GM18870 (cell line): Measurements from ENCODE around the gene CCDC107.
"Not testable (repeated sequence)": the region's sequence is repeated elsewhere in the genome, so short reads cannot be mapped to it uniquely, and the experiment has no call there.

Experiments used
- ATAC-seq: cut with Tn5 transposase; IDR thresholded peaks from one replicate; pipeline ENCODE4 v1.9.1; 2021; ENCODE audit warnings: moderate library complexity; ENCODE audit not compliant: unreplicated experiment

The CCDC107 gene

GRCh38 chr9:35637427-35637955 is 20.6 kb upstream of the CCDC107 start:
- not testable (repeated sequence) for ATAC-seq

- ATAC-seq, result not testable (repeated sequence)
Measured at GRCh38 chr9:35638751-35639150, 19.3 kb upstream of the CCDC107 start.

DNA sequence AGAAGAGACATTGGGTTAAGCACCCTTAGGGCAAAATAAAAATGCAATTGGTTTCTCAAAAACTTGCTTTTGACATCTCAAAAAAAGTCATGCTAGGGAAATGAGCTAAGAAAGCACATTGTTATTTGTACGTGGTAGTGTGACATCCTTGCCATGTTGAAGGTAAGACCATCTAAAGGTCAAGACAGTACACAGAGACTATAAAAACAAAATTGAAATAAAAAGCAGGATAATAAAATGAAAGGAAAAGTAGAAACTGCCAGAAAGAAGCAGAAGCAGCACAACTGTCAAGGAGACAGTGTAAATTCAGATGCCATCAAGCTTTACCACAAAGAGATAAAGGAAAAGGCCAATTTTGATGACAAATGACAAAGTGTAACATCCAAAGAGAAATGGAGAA is 18.9 kb upstream of the CCDC107 start:
- ATAC-seq, result not testable (repeated sequence)

- no peak for ATAC-seq
Measured at GRCh38 chr9:35639631-35640030, 18.5 kb upstream of the CCDC107 start.

GRCh38 chr9:35640431-35640830 is 17.7 kb upstream of the CCDC107 start:
- ATAC-seq, result not testable (repeated sequence)

GRCh38 chr9:35641478-35641877 is 16.6 kb upstream of the CCDC107 start:
- not testable (repeated sequence) for ATAC-seq

DNA sequence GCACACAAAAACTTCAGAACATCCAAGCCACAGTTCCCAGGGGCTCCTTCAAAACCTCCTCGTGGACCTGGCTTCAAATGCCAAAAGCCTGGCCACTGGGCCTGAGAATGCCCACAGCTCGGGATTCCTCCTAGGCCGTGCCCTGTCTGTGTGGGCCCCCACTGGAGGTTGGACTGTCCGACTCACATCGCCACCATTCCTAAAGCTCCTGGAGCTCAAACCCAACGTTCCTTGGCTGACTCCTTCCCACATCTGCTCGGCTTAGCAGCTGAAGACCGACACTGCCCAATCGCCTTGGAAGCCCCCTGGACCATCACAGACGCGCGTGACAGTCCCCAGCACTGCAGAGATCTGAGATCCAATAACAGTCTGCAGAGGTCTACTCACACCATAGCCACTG is 15.0 kb upstream of the CCDC107 start:
- ATAC-seq, result no peak

- not testable (repeated sequence) for ATAC-seq
Measured at GRCh38 chr9:35645736-35646135, 12.4 kb upstream of the CCDC107 start.

DNA sequence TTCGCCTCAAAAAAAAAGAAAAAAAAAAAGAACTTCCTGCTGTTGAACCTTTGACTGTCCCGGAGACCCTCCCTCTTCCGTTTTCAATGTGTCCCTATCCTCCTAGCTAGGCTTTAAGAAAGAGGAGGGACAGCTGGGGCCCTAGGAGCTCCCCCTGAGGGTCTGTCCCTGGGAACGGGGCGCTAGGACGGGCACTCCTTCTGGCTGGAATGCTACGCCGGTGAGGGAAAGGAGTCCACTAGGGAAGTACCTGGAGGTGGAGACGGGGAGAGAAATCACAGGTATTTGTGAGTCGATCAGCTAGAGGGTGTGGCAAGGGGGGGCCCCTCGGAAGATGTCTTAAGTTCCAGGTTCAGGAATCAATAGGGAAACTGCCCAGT is 11.9 kb upstream of the CCDC107 start:
- peak; percentile 6 for ATAC-seq

- peak; percentile 72 for ATAC-seq
Measured at GRCh38 chr9:35646533-35647265, 11.4 kb upstream of the CCDC107 start.

- ATAC-seq, result no peak
Measured at GRCh38 chr9:35649431-35650340, 8.4 kb upstream of the CCDC107 start.

DNA sequence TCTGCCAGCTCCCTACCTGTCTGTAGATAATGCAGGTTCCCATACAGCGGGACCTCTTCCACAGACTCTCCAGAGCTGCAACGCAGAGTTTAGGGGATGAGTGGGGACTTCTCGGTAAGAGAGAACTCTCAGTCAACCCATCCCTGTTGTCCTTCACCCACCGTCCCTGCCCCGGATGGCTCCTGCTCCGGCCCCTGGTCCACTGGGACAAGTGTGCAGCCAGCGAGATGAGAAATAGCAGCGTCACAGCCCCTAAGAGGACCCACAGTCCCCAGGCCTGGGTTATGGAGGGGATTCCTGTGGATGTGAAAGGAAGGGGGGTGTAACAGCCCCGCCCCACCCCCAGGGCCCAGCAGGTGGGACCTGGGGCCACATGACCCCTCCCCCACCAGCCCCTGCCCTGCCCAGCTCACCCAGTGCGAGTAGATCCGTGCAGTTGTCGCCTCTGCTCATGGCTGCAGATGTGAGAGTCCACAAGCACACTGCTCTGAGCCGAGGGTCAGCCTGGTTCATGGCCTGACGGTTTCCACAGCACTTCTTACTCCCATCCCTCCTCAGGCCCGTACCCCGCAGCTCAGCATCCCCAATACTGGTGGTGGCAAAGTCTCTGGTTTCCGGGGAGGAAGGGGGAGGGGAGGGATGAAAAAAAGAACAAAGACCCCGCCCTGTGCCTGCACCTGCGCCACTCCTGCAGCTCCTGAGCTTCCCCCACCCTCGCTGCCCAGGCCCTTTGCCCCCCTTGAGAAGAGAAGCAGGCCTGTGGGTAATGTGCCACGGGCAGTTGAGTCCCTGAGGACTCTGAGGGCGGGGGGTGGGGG is 7.5 kb upstream of the CCDC107 start, which contains the start of gene SIT1:
SIT1 (minus strand) TSS at position 591 of the 818 bp plus-strand sequence; CDS start at position 513, 78 bp downstream.
- ATAC-seq, result no peak

DNA sequence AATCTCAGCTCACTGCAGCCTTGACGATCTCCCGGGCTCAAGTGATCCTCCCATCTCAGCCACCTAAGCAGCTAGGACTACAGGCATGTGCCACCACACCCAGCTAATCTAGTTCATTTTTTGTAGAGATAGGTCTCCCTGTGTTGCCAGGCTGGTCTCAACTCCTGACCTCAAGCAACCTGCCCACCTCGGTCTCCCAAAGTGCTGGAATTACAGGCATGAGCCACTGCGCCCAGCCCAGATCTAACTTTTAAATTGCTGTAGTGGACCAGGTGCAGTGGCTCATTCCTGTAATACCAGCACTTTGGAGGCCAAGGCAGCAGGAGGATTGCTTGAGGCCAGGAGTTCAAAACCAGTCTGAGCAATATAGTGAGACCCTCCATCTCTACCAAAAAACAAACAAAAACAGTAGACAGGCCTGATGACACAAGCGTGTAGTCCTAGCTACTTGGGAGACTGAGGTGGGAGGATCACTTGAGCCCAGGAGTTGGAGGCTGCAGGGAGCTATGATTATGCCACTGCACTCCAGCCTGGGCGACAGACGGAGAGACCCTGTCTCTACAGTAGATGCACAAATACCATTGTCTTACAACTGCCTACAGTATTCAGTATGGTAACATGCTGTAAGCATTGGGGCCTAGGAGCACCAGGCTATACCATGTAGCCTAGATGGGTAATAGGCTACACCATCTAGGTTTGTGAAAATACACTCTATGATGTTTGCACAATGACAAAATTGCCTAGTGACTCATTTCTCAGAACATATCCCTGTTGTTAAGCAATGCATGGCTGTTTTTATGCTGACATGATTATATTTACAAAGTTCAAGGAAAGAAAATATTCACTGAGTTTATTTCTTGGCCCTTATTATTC is 5.9 kb upstream of the CCDC107 start:
- ATAC-seq, result no peak

- ATAC-seq, result no peak
Measured at GRCh38 chr9:35652829-35653209, 5.3 kb upstream of the CCDC107 start.

GRCh38 chr9:35653611-35654010 is 4.5 kb upstream of the CCDC107 start:
- ATAC-seq, result no peak

DNA sequence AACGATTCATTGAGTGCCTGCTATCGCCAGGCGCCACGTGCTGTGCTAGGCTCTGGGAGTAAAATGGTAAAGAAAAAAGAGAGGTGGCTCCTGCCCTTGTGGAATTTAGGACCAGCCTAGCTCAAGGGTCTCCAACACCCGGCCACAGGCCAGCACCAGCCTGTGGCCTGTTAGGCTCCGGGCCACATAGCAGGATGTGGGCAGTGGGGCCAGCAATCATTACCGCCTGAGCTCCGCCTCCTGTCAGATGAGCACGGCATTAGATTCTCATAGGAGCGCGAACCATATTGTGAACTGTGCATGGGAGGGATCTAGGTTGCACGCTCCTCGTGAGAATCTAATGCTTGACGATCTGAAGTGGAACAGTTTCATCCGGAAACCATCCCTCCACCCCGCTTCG is 1.7 kb upstream of the CCDC107 start:
- no peak for ATAC-seq

DNA sequence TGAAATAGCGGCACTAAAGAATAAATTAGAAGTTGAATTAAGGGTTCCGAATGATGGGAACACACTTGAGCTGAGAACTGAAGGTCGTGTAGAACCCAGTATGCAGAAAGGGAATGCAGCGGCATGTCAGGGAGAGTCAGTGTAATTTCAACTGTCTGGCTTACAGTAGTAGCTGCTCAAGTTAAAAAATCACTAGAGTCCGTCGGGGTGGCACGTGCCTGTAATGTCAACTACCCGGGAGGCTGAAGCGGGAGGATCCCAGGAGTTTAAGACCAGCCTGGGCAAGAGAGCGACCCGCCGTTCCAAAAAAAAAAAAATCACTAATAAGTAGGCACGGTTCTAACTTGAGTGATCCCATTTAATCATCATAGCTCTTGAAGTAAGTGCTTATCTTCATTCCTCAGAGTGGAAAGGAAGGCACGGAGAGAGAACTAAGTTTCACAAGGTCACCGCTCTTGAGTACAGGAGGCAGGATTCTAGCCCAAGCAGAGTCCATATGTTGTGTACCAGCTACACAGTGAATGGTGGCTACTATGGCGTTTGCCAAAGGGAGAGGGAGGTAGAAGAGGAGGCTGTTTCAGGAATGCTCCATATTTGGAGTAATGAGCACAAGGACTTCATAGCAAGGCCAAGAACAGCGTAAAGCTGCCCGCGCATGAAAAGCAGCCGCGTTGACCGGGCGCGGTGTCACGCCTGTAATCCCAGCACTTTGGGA is 1.1 kb upstream of the CCDC107 start:
- no peak for ATAC-seq

DNA sequence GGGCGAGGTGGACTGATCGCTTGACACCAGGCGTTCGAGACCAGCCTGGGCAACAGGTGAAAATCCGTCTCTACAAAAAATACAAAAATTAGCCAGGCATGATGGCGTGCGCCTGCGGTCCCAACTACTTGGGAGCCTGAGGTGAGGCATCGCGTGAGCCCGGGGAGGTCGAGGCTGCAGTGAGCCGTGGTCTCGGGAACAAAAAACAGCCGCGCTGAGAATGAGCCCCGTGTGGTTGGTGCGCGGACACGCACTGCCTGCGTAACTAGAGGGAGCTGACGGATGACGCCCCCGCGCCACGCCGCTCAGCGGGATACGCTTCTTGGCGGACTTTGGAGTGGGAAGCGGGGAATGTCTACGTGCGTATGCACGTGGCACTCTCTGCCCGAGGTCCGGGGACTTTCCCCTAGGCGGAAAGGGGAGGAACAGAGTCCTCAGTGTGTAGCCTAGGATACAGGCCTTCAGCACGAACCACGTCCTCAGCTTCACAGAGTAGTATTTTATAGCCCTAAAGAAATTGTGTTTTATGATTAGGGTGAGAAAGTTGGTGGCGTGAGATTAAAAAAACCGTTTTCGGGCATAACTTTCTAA is 451 bp upstream of the CCDC107 start, which contains the start of gene RMRP:
RMRP (minus strand) TSS at position 474 of the 591 bp plus-strand sequence.
- peak; percentile 87 for ATAC-seq

DNA sequence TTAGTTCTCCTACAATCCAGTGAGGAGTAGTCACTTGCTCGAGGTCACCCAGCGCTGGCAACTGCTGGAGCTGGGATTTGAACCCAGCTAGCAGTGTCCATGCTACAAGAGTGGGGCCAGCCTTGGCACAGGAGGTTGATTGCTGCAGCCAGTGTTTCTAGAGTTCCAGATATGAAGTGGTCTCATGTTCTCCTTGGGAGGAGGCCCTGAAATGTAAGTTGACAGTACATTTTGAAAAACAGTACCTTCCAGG is 802 bp downstream of the CCDC107 start:
- no peak for ATAC-seq
